Adrenal gland (tissue), 12 donors: ENCODE measurements around the gene CLIC4. TPM values are rescaled to one million over a fixed set of nuclear protein-coding genes. Genes with fewer than 3 reads are reported as not detected.
"Not testable (repeated sequence)": the region's sequence is repeated elsewhere in the genome, so short reads cannot be mapped to it uniquely, and the experiment has no call there.

ENCODE experiments used
- DNase-seq, 7 donors: peaks; one replicate each; pipeline ENCODE4 v3.0.0-alpha.2; 2019 to 2020
- H3K27ac ChIP-seq, 5 donors: fragments of 200-600 bp; sonication (generic) in 4 of 5; 1 replicate in 3 of 5; 2 replicates in 2 of 5; pipeline versions ENCODE4 v1.5.1 to v1.8.0; 2016 to 2020; ENCODE audit warnings: mild to moderate bottlenecking in 1 of 5
- H3K27me3 ChIP-seq: fragments of 200-600 bp; 2 replicates; pipeline ENCODE4 v1.8.0; 2021
- H3K36me3 ChIP-seq, 2 donors: fragments of 200-600 bp; replicated peaks in 1 of 2; 1 replicate in 1 of 2; 2 replicates in 1 of 2; pipeline versions ENCODE4 v1.5.1 to v1.8.0; 2018 to 2022
- H3K4me1 ChIP-seq, 2 donors: fragments of 200-600 bp; replicated peaks in 1 of 2; 1 replicate in 1 of 2; 2 replicates in 1 of 2; pipeline versions ENCODE4 v1.5.1 to v1.8.0; 2018 to 2021
- H3K4me3 ChIP-seq, 4 donors: fragments of 200-600 bp; sonication (generic) in 3 of 4; one replicate each; pipeline ENCODE4 v1.5.1; 2016 to 2018
- H3K9me3 ChIP-seq, 3 donors: fragments of 200-600 bp; sonication (generic) in 1 of 3; replicated peaks in 1 of 3; 1 replicate in 2 of 3; 2 replicates in 1 of 3; pipeline versions ENCODE4 v1.5.1 to v1.8.0; 2016 to 2021
- CTCF ChIP-seq, 6 experiments: fragments of 450-650 bp in 4 of 6; fragments of 200-600 bp in 2 of 6; sonication (generic) in 1 of 6; IDR thresholded peaks; 1 replicate in 5 of 6; 2 replicates in 1 of 6; pipeline versions ENCODE4 v1.5.1 to v1.8.0; 2016 to 2021; ENCODE audit warnings: antibody characterized with exemption in 6 of 6, mild to moderate bottlenecking in 2 of 6, moderate library complexity in 1 of 6
- POLR2A ChIP-seq, 2 donors: fragments of 450-650 bp; IDR thresholded peaks; one replicate each; pipeline ENCODE4 v1.6.1; 2017; ENCODE audit warnings: antibody characterized with exemption in 2 of 2, mild to moderate bottlenecking in 2 of 2, moderate library complexity in 1 of 2
- WGBS, 4 donors: extraction: QIAGEN DNeasy Blood & Tissue Kit in 2 of 4; methylation state at CpG; one replicate each; pipeline versions ENCODE4 v1.1.5 to v1.1.7; 2013 to 2017; 5-methylcytosine and 5-hydroxymethylcytosine counted together
- intact Hi-C, 2 donors: fragments of 100-400 bp; cut with DNase I; formaldehyde crosslinking; loops; one replicate each; pipeline versions ENCODE4 v1.14.1 to v1.15.0; 2022 to 2023
- polyA plus RNA-seq, 3 donors: library from polyadenylated mRNA; stranded (reverse); fragments of 200-250 nt in 2 of 3; fragments of 350-450 nt in 1 of 3; fragmentation: Illumina TruSeq in 1 of 3; extraction: RNeasy Lipid Tissue Mini Kit (QIAGEN cat#74804) in 1 of 3; gene quantifications; one replicate each; pipeline ENCODE4 v1.2.3, GENCODE V29; 2013 to 2014
- total RNA-seq, 9 donors: library from RNA; depleted of rRNA in 4 of 9; stranded (reverse); fragments of >200 nt in 4 of 9; fragments of 120-200 nt in 1 of 9; fragmentation: NEBNext Ultra II Directional in 1 of 9; extraction: Animal tissue kit (Norgen Biotek cat#: 25700) in 1 of 9; gene quantifications; one replicate each; pipeline versions ENCODE4 v1.1.0 to v1.2.4, GENCODE V29; 2013 to 2023
- donor health status: healthy with polysubstance abuse.
- donor health status: Bipolar disorder and iron deficiency.
- donor health status: DM: yes; HTN: yes; CAD: no.
- donor health status: DM: no; HTN: no; CAD: no.
- donor health status: DM: no; HTN: no; CAD: no.
- donor health status: DM: yes; HTN: yes; CAD: no.

The CLIC4 gene
- total and polyA plus RNA-seq, 12 donors = 26.8 to 166 (median 107) TPM

- WGBS, 4 donors = 83 to 92% (median 88%) methylated on average over 3 of the region's 3 CpGs
- Histone ChIP-seq H3K4me3 (no peak overlapping the region), H3K27me3 (no peaks in the 10 kb centered on the region), H3K4me1 (peaks cover 0 to 9% of the 10 kb centered on the region in 2 donors), H3K36me3 (no peaks in the 10 kb centered on the region), H3K27ac (no peak overlapping the region), H3K9me3 (no peaks in the 10 kb centered on the region)
- DNase-seq = no peak
- TF ChIP-seq POLR2A (IDR thresholded peaks at IDR 0.05) (no peak), CTCF (IDR thresholded peaks at IDR 0.05) (no peak)
- intact Hi-C loops = loop anchor here in 1 of 2 donors (5.0 kb wide), 1 partner anchor 70 kb away; no protein-coding TSS in a partner anchor
Measured at GRCh38 chr1:24752305-24752704, 7.1 kb downstream of the CLIC4 start.

- DNase-seq = no peak
- Histone ChIP-seq H3K27me3 (no peaks in the 10 kb centered on the region), H3K36me3 (no peaks in the 10 kb centered on the region), H3K4me3 (no peak overlapping the region), H3K27ac (peak overlapping the region in 1 of 5 donors; percentile 11), H3K9me3 (no peaks in the 10 kb centered on the region), H3K4me1 (no peaks in the 10 kb centered on the region)
- TF ChIP-seq CTCF (IDR thresholded peaks at IDR 0.05) = no peak
- TF ChIP-seq POLR2A (IDR thresholded peaks at IDR 0.05) = no peak
- intact Hi-C loops = loop anchor here in 1 of 2 donors (5.0 kb wide), 1 partner anchor 68 kb away; no protein-coding TSS in a partner anchor
- WGBS, 4 donors = 68 to 76% (median 74%) methylated on average over 5 of the region's 5 CpGs
Measured at GRCh38 chr1:24754229-24754628, 9.0 kb downstream of the CLIC4 start.

GRCh38 chr1:24755323-24755722, 10.1 kb downstream of the CLIC4 start:
- H3K27me3 ChIP-seq, H3K4me3 ChIP-seq, H3K9me3 ChIP-seq, intact Hi-C loops, H3K27ac ChIP-seq, H3K36me3 ChIP-seq, DNase-seq, H3K4me1 ChIP-seq: not testable (repeated sequence)
- WGBS, 4 donors = 61 to 73% (median 64%) methylated on average over 6 of the region's 6 CpGs

- no peaks in the 10 kb centered on the region for H3K4me1 ChIP-seq
- TF ChIP-seq CTCF (IDR thresholded peaks at IDR 0.05) (no peak), POLR2A (IDR thresholded peaks at IDR 0.05) (no peak)
- intact Hi-C loops = no loop called here
- DNase-seq = no peak
- H3K9me3 ChIP-seq = no peaks in the 10 kb centered on the region
- no peaks in the 10 kb centered on the region for H3K36me3 ChIP-seq
- no peak overlapping the region for H3K4me3 ChIP-seq
- no peak overlapping the region for H3K27ac ChIP-seq
- H3K27me3 ChIP-seq = no peaks in the 10 kb centered on the region
- WGBS, 4 donors = 93 to 100% (median 97%) methylated on average over 2 of the region's 2 CpGs
Measured at GRCh38 chr1:24756395-24756794, 11.1 kb downstream of the CLIC4 start.

GRCh38 chr1:24759492-24759891, 14.2 kb downstream of the CLIC4 start:
- Histone ChIP-seq H3K27ac (no peak overlapping the region), H3K9me3 (no peaks in the 10 kb centered on the region), H3K36me3 (no peaks in the 10 kb centered on the region), H3K4me3 (no peak overlapping the region), H3K27me3 (no peaks in the 10 kb centered on the region), H3K4me1 (peaks cover 2 to 4% of the 10 kb centered on the region in 2 donors)
- intact Hi-C loops = no loop called here
- WGBS, 4 donors = 82 to 92% (median 83%) methylated on average over 5 of the region's 5 CpGs
- TF ChIP-seq CTCF (IDR thresholded peaks at IDR 0.05) = no peak
- TF ChIP-seq POLR2A (IDR thresholded peaks at IDR 0.05) = no peak
- DNase-seq = no peak
